HK-2 (cell line): ENCODE data around the gene OR52K1.
"Not testable (repeated sequence)": the region's sequence is repeated elsewhere in the genome, so short reads cannot be mapped to it uniquely, and the experiment has no call there.

Experiments used
- DNase-seq: peaks from one replicate; pipeline ENCODE4 v3.0.0-alpha.2; 2018; ENCODE audit not compliant: unreplicated experiment

Gene OR52K1

GRCh38 chr11:4482445-4482844, at the start of gene OR52K1:
Gene OR52K1, plus strand, starts transcription at chr11:4482646. Its CDS starts 6,255 bp downstream, at chr11:4488901.
- DNase-seq: no peak

GRCh38 chr11:4433856-4434255, 48.6 kb upstream of the OR52K1 start:
- DNase-seq: no peak

GRCh38 chr11:4436411-4436810, 46.0 kb upstream of the OR52K1 start:
- no peak for DNase-seq

GRCh38 chr11:4441515-4441914, 40.9 kb upstream of the OR52K1 start:
- no peak for DNase-seq

GRCh38 chr11:4443232-4443891, 39.1 kb upstream of the OR52K1 start:
- no peak for DNase-seq

- DNase-seq: no peak
Observed at GRCh38 chr11:4448995-4449394, 33.5 kb upstream of the OR52K1 start, which contains the start of gene OR52K2. Gene OR52K2, plus strand, starts transcription at chr11:4449295. Its CDS starts 45 bp downstream, at chr11:4449340.

- no peak for DNase-seq
Observed at GRCh38 chr11:4453118-4453517, 29.3 kb upstream of the OR52K1 start.

GRCh38 chr11:4454021-4454420, 28.4 kb upstream of the OR52K1 start:
- no peak for DNase-seq

GRCh38 chr11:4455419-4455818, 27.0 kb upstream of the OR52K1 start:
- DNase-seq: no peak

- DNase-seq: no peak
Observed at GRCh38 chr11:4459500-4459899, 22.9 kb upstream of the OR52K1 start.

GRCh38 chr11:4460151-4460550, 22.3 kb upstream of the OR52K1 start:
- DNase-seq: no peak

- no peak for DNase-seq
Observed at GRCh38 chr11:4464216-4465159, 18.0 kb upstream of the OR52K1 start.

- no peak for DNase-seq
Observed at GRCh38 chr11:4465407-4465806, 17.0 kb upstream of the OR52K1 start.

- DNase-seq: no peak
Observed at GRCh38 chr11:4466131-4466870, 16.1 kb upstream of the OR52K1 start.

GRCh38 chr11:4466871-4467442, 15.5 kb upstream of the OR52K1 start:
- DNase-seq: no peak

- DNase-seq: no peak
Observed at GRCh38 chr11:4467811-4468606, 14.4 kb upstream of the OR52K1 start.

GRCh38 chr11:4479644-4480043, 2.8 kb upstream of the OR52K1 start:
- DNase-seq: no peak

- no peak for DNase-seq
Observed at GRCh38 chr11:4480577-4481239, 1.7 kb upstream of the OR52K1 start.

GRCh38 chr11:4481240-4481582, 1.2 kb upstream of the OR52K1 start:
- DNase-seq: no peak

- no peak for DNase-seq
Observed at GRCh38 chr11:4484310-4484709, 1.9 kb downstream of the OR52K1 start.

GRCh38 chr11:4491405-4491804, 9.0 kb downstream of the OR52K1 start:
- not testable (repeated sequence) for DNase-seq
